GM19328 (cell line): Measurements from ENCODE around the gene CDCA5.

Source experiments
- ATAC-seq: cut with Tn5 transposase; IDR thresholded peaks from one replicate; pipeline ENCODE4 v1.9.1; 2021; ENCODE audit warnings: mild to moderate bottlenecking, moderate library complexity; ENCODE audit not compliant: unreplicated experiment

CDCA5 gene

GRCh38 chr11:65077451-65077850 lies 6.4 kb downstream of the CDCA5 start:
- no peak for ATAC-seq

- ATAC-seq: no peak
Measured at GRCh38 chr11:65072631-65072966, 11.2 kb downstream of the CDCA5 start.

GRCh38 chr11:65071907-65072630 lies 11.8 kb downstream of the CDCA5 start:
- ATAC-seq: no peak

- no peak for ATAC-seq
Measured at GRCh38 chr11:65069217-65069616, 14.6 kb downstream of the CDCA5 start.

DNA sequence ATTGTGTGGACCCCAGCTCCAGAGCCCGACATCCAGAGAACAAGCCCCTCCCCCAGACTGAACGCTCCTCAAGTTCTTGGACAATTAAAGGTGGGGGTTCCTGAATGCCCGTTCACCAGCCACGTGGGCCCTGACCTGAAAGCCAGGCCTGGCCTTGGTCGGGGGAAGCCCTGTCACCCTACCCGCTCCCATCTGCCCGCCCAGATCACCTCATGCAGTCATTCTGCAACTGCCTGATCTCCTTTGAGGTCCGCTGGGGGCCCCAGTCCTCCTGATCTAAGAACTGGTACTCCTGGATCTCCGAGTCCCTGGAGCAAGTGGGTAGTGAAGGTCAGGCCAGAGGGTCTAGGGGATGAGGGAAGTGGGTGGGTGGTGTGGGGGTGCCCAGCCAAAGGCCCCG lies 16.4 kb downstream of the CDCA5 start:
- no peak for ATAC-seq

- no peak for ATAC-seq
Measured at GRCh38 chr11:65066805-65067291, 17.0 kb downstream of the CDCA5 start.

DNA sequence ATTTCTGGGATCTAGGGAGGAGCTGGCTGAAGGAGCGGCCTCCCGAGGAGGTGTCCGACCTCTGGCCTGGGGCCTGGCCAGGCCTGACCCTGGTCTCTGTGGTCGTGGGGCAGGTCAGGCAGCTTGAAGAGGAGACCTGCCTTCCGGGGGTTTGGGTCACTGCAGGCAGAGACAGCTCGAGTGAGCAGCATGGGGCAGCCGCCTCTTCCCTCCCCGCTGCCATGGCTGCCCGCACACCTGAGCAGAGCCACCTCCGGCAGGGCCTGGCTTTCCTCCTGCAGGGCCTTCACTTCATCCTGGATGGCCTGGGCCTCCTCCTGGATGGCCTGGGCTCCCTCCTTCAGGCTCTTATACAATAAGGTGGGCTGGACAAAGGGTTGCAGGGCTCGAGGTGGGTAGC lies 17.5 kb downstream of the CDCA5 start:
- no peak for ATAC-seq

GRCh38 chr11:65065851-65066250 lies 18.0 kb downstream of the CDCA5 start:
- no peak for ATAC-seq

GRCh38 chr11:65064847-65065240 lies 19.0 kb downstream of the CDCA5 start:
- ATAC-seq: no peak

DNA sequence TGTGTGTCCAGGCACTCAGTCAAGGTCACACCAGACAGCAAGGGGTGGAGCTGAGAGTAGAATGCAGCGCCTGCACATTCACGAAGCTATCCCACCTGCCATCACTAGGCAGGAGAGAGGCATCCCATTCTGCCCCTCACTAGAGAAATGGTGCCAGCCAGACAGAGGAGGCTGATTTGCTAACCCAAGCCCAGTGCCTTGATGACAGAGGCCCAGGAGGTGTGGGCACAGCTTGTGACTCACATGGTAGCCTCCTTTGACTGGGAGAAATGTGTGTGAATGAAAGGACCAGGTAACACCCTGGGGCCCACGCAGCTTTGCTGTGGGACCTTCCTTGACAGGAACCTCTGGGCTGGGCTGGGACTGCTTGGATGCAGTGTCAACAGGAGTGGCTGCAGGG lies 20.3 kb downstream of the CDCA5 start:
- no peak for ATAC-seq

- no peak for ATAC-seq
Measured at GRCh38 chr11:65060913-65061408, 22.9 kb downstream of the CDCA5 start.

- no peak for ATAC-seq
Measured at GRCh38 chr11:65059959-65060824, 23.6 kb downstream of the CDCA5 start.

- no peak for ATAC-seq
Measured at GRCh38 chr11:65059523-65059922, 24.3 kb downstream of the CDCA5 start.

DNA sequence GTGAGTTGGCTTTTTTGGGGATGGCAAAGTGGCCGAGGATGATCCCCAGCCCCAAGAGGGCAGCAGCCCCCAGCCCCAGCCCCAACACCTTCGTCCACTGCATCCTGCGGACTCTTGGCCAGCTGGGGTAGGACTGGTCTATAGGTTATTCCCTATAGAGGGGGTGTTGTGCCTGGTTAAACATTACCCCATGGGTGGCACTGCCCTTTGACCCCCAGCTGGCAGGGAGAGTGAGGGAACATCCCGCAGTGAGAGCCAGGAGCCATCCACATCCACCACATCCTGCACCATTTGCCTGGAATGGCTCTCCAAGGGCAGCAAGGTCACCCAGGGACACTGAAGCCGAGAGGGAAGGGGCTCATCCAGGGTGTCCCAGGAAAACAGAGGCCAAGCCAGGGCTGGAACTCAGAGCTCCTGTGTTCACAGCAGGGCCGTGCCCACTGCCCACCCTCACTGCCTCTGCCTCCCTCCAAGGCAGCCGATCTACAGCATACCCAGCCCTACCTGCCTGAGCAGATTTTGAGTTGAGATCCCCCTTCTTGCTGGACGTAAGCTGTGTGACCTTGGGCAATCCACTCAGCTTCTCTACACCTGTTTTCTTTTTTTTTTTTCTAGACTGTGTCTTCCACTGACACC lies 25.3 kb downstream of the CDCA5 start, which contains the start of gene NAALADL1:
Gene NAALADL1 (minus strand): TSS at position 135 of the 636 bp plus-strand sequence. CDS start 32 bp downstream, at position 103.
- no peak for ATAC-seq

GRCh38 chr11:65058012-65058411 lies 25.8 kb downstream of the CDCA5 start:
- ATAC-seq: no peak

DNA sequence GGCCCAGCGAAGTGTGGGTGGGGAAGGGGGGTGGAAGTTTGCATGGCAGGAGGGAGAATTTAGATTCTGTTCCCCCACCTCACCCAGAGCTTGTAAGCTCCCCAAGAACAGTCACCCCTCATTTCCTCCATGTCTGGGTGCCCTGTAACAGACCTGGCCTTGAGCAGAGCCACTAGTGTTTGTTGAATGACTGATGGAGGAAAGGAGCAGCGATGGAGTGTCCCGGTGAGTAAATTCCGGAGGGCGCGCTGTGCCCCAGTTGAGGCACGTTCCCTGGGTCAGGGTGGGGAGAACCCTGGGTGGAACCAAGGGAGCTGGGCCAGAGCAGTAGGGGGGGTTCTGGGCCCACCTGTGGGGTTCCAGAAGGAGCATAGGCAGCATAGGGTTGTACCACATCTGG lies 26.3 kb downstream of the CDCA5 start:
- ATAC-seq: no peak

GRCh38 chr11:65056999-65057398 lies 26.8 kb downstream of the CDCA5 start:
- no peak for ATAC-seq

DNA sequence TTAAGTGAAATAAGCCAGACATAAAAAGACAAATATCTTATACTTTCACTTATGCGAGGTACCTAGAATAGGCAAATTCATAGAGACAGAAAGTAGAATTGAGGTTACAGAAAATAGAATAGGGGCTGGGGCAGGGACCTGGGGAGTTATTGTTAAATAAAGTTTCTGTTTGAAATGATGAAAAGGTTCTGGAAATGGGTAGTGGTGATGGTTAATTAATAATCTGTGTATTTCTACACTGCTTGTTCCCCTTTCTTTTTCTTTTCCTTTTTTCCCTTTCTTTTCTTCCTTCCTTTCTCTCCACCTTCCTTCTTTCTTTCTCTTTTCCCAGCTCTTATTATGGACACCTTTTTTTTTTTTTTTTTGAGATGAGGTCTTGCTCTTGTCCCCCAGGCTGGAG lies 28.3 kb downstream of the CDCA5 start:
- no peak for ATAC-seq

DNA sequence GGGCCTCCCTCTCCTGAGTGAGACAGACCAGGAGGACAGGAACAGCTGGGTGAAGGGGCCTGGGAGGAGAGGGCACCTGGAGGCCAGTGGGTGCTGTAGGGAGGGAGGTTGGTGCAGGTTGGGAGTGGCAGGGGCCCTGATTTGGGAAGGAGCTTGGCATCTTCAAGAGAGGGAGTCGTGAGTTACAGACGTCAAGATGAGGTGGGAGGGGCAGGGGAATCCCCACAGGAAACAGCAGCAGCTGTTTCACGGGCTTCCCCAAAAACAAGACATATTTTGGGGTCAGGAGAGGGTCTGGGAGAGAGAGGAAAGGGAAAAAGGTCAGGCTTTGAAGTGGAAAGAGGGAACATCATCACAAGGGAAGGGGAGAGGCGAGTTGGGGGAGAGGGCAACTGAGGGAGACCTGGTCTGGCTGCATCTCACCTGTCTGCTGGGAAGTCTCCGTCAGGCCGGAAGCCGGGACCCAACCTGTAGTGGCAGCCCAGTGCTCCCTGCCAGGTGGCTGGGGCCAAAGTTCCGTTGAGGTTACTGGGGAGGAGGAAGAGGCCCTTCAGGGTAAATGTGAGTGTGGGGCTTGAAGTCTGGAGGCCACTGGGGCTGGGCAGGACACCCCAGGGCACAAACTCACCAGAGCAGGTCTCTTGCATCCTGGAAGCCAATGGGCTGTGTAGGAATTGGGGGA lies 29.9 kb downstream of the CDCA5 start:
- ATAC-seq: no peak

DNA sequence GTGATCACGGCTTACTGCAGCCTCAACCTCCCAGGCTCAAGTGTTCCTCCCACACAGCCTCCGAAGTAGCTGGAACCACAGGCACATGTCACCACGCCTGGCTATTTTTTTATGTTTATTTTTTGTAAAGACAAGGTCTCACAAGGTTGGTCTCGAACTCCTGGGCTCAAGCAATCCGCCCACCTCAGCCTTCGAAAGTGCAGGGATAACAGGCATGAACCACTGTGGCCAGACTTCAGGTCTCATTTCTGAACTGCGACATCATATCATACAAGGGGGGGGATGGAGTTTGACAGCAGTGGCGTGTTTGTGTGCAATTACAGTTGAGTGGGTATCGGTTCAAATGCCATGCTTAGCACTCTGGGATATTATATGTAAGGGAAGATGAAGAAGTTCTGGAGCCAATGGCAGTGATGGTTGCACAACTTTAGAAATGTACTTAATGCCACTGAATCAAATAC lies 32.4 kb downstream of the CDCA5 start:
- no peak for ATAC-seq
